GM21723 (cell line): ENCODE data around the gene NUDCD2.
"Not testable (repeated sequence)": the region's sequence is repeated elsewhere in the genome, so short reads cannot be mapped to it uniquely, and the experiment has no call there.

Source experiments
- ATAC-seq: cut with Tn5 transposase; IDR thresholded peaks from one replicate; pipeline ENCODE4 v1.9.1; 2021; ENCODE audit warnings: mild to moderate bottlenecking, moderate library complexity; ENCODE audit not compliant: unreplicated experiment

The NUDCD2 gene

DNA sequence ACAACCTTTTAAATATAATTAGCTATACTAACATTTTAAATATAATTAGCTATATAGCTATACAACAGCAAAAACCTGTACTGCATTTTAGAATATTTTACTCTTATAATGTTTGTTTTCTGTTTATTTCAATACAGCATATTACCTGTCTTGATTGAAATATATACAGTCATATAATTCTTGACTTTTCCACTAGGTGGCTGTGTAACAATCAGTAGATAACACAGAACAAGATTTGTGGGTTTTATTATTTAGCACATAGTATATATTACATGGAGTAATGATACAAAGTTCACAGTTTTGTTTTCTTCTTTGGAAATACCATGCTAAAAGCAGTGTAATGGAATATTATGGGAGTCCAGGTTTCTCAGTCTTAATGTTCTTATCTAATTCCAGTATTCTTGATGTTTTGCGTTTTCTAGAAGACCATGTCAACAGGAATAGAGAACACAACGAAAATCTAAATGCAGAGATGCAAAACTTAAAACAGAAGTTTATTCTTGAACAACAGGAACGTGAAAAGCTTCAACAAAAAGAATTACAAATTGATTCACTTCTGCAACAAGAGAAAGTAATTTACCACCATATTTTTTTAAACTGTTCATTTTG lies 13.8 kb upstream of the NUDCD2 start:
- peak; percentile 91 for ATAC-seq

DNA sequence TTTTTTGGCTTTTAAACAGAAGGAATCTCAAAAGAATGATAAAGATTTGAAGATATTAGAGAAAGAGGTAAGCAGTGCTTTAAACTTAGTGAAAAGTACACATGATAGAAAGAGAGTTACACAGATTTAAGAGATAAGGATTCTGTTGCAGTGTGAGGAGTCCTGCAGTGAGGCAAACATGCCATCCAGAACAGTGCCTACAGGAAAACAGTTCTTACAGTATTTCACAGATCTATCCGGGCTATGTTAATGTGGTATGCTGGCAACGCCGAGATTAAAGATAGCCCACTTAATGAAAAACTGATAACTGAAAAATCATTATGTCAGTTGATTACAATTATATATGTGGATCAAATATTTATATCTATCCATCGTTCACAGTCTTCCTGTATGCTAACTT lies 7.8 kb upstream of the NUDCD2 start:
- no peak for ATAC-seq

DNA sequence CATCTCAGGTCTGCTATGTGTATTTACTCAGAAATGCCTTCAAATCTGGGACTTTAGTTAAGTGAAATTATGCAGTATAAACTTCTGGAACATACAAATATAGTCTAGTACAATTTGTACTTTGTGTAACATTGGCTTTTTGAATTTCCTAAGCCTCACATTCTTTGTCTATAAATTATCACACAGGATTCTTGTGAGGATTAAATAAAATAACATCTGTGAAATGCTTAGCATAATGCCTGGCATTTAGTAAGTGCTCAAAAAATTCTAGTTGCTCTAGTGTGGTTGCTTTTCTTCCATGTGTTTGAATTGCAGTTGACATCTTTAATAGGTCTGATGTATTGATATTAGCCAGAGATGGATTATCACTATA lies 3.1 kb upstream of the NUDCD2 start:
- no peak for ATAC-seq

DNA sequence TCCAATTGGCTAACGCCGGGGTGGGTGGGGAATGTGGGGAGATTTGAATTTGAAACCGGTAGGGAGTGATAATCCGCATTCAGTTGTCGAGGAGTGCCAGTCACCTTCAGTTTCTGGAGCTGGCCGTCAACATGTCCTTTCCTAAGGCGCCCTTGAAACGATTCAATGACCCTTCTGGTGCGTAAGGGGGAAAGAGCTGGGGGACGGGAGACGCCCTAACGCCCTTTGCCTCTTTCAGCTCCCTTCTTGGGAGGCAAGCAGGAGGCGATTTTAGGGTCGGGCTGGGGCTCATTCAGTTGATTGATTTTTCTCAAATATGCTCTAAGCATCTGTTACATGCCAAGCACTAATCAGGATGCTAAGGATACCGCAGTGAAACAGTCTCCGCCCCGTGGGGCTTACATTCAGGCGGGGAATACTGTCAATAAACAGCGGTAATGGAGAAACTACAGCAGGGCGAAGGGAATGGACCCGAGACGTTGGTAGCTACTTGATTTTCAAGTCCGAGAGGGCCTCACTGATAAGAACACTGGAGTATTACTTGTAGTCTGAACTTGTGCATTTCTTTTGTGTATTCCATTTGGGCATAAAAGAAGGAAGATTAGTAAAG lies 765 bp upstream of the NUDCD2 start, which contains the start of gene HMMR:
TSS of gene HMMR (plus strand) at position 71 of the 610 bp plus-strand sequence. CDS start at position 132, 61 bp downstream.
- ATAC-seq: no peak

DNA sequence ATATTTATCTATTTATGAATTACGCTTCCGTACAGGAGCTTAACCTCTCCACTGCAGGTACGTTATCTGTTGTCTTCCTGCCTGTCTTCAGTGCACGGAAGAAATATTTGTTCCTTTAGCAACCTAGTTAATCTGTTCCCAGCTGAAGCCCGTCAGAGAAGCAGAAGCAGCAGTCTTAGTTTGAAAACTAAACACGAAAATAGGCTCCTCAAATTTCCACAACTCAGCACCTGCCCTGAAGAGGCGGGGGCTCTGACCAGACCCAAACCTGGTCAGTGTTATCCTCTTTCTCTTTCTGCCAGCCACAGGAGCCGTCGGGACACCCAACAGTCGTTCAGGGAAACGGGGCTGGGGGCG lies 462 bp downstream of the NUDCD2 start:
- peak; percentile 2 for ATAC-seq

DNA sequence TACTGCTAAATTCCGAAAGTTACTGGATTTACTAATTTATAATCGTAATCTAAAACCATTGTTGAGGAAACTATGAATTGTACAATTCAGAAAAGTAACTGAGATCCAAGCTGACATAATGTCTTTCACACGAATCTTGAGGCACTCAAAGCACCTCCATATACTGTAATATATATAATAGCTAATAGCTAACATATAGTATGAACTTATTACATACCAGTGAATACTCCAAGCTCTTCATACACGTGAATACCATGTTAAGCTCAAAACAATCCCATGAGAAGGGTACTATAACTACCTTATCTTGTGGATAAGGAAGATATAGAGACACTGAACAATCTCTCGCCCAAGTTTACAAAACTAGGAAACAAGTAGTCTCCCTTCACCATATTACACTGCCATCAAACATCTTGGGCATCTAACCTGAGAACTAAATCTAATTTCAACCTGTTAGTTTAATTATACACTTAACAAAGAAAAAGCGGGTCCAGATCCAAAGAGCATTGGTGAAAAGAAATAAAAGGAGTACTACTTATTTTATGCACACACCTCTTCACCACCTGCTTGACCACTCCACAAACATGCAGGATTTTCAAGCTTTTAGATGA lies 1.0 kb downstream of the NUDCD2 start:
- ATAC-seq: no peak

DNA sequence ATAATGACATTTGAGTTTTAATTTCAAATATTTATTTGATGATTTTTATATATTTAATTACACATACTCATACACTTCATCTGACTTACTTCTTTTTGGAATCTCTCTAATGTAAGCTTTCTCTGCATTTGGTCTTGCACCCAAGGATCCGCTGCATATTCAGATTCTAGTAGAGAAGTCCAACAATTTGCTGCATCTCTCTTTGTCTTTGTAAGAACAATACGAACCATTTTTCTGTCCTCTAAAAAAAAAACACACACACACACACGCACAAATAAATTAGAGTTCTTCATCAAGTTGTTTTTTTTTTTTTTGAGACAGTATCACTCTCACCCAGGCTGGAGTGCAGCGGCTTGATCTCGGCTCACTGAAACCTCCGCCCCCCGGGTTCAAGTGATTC lies 3.1 kb downstream of the NUDCD2 start:
- no peak for ATAC-seq

DNA sequence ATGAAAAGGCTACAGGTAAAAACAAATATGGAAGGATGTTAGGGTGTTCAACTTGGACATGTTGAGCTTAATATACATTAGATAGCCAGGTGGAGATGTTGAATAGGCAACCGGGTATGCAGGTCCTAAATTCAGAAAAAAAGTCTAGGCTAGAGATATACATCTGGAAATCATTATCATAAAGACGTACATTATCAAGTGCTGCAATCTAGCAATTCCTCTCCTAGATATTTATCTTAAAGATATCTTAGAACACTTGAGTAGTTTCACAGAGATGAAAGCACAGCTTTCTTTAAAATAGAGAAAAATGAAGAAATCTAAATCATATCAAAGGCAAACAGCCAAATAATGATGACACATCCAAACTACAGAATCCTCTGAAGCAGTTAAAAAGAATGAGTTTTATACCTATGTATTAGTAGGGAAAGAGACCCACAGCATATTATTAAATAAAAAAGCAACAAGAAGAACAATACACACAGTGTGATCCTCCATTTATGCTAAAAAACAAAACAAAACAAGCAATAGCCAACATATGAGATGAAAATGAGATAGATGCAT lies 3.8 kb downstream of the NUDCD2 start:
- ATAC-seq: no peak

DNA sequence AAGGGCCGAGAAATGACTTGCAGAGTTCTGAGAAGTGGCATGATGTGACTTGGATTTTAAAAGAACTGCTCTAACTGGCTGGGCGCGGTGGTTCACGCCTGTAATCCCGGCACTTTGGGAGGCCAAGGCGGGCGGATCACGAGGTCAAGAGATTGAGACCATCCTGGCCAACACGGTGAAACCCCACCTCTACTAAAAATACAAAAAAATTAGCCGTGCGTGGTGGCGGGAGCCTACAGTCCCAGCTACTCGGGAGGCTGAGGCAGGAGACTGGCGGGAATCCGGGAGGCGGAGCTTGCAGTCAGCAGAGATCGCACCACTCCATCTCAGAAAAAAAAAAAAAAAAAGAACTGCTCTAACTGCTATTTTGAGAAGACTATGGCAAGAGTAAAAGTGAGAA lies 4.5 kb downstream of the NUDCD2 start:
- not testable (repeated sequence) for ATAC-seq

DNA sequence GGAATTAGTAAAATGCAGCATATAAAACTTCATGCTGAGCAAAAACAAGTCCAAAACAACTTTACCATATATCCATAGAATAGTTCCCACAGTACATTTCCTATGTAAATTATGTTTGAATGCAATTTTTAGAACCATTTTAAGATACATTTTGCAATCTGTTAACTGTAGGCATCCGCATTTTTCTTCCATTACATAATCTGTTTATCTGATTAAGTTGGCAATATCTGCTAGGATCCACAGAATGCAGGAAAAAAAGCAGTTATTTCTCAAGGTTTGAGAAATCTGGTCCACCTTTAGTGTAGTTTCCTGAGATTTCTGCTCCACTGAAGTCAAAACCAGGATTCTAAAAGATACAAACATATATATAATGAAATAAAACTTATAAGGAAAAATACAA lies 6.2 kb downstream of the NUDCD2 start:
- no peak for ATAC-seq

DNA sequence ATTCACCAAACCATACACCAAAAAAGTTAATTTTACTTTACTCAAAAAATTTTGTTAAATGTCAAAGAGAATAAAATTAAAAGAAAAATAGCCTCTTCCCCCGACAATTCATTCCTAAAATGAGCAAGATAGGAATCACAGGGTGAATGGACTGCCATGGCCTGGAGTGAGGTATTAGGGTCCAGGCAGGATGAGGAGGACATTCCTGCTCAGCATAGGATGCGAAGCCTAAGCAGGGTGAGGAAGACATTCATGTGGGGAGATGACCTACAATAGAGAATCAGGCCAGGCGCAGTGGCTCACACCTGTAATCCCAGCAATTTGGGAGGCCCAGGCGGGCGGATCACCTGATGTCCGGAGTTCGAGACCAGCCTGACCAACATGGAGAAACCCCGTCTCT lies 8.4 kb downstream of the NUDCD2 start:
- no peak for ATAC-seq

DNA sequence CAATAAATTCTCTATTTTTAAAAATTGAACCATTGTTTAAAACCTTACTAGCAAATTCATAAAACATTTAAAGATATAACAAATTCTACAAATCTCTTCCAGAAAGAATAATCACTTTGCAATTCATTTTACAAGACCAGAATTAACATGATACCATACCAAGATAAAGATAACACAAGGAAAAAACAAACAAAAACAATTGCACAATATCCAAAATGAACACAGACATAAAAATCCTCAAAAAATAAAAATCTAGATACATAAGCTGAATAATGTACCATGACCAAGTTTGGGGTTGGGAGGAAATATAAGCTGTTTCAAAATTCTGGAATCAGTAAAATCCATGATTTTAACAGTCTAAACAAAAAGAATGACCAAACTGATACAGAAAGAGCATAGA lies 11.4 kb downstream of the NUDCD2 start:
- ATAC-seq: no peak

DNA sequence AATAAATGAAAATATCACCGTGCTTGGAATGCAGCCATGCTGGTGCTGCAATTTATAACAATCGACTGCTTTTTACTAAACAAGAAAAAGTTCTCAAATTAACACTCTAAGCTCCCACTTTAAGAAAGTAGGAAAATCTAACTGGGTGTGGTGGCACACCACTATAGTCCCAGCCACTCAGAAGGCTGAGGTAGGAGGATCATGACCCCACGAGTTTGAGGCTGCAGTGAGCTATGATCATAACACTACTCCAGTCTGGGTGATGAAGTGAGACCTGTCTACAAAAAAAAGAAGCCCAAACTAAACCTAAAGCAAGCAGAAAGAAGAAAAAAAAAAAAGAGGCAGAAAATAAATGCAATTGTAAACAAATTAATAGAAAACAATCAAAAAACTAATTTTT lies 12.0 kb downstream of the NUDCD2 start:
- no peak for ATAC-seq

DNA sequence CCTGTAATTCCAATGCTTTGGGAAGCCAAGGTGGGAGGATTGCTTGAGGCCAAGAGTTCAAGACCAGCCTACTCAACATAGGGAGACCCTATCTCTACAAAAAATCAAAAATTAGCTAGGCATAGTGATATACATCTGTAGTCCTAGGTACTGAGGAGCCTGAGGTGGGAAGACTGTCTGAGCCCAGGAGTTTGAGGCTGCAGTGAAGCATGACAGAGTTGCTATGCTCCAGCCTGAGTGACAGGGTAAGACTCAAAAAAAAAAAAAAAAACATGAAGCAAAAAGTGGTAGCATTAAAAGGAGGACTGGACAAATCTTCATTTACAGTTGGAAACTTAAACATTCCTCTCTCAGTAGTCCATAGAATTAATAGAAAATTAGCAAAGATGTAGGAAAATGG lies 12.7 kb downstream of the NUDCD2 start:
- no peak for ATAC-seq

DNA sequence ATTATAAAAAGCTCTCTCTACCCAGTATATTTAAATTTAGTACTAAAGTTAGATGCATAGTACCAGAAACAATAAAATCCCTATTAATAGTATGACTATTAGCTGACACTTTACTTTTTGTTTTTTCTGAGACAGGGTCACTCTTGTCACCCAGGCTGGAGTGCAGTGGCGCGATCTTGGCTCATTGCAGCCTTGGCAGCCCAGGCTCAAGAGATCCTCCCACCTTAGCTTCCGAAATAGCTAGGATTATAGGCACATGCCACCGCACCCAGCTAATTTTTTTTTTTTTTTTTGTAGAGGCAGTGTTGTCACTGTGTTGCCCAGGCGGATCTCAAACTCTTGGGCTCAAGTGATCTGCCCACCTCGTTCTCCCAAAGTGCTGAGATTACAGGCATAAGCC lies 14.6 kb downstream of the NUDCD2 start:
- ATAC-seq: no peak

DNA sequence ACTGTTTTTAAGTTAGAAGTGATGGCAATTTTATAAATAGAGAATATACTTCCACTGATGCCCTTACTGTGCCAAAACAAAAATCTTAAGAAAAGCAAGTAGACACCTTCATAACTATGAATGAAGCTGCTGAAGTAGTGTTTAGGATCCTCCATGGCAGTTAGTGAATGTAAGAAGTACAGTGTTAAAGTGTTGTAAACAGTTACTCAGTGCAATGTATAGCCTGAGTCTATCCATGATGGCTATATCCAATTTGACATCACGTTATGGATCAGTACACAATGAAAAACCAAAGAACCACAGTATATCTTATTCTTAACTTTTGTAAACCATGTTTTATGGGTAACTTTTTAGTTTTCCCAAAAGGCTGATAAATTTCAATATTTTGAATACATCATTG lies 15.4 kb downstream of the NUDCD2 start:
- ATAC-seq: no peak

DNA sequence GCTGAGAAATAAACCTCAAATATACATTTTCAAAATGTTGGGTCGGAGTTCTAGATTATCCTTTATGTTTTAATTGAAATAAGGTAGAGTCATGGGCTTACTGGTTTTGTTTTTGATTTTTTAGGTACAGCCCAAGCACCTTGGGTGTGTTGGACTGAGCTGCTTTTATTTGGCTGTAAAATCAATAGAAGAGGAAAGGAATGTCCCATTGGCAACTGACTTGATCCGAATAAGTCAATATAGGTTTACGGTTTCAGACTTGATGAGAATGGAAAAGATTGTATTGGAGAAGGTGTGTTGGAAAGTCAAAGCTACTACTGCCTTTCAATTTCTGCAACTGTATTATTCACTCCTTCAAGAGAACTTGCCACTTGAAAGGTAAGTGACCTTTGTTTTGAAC lies 18.9 kb downstream of the NUDCD2 start:
- ATAC-seq: no peak

DNA sequence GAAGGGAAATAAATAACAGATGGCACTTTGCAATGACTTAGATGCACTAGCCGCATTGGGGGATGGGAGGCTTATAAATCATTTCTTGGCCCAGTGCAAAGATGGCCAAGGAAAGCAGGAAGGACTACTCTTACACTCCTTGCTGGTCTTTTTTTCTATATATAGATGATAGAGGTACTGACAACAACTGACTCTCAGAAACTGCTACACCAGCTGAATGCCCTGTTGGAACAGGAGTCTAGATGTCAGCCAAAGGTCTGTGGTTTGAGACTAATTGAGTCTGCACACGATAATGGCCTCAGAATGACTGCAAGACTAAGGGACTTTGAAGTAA lies 20.8 kb downstream of the NUDCD2 start:
- no peak for ATAC-seq

DNA sequence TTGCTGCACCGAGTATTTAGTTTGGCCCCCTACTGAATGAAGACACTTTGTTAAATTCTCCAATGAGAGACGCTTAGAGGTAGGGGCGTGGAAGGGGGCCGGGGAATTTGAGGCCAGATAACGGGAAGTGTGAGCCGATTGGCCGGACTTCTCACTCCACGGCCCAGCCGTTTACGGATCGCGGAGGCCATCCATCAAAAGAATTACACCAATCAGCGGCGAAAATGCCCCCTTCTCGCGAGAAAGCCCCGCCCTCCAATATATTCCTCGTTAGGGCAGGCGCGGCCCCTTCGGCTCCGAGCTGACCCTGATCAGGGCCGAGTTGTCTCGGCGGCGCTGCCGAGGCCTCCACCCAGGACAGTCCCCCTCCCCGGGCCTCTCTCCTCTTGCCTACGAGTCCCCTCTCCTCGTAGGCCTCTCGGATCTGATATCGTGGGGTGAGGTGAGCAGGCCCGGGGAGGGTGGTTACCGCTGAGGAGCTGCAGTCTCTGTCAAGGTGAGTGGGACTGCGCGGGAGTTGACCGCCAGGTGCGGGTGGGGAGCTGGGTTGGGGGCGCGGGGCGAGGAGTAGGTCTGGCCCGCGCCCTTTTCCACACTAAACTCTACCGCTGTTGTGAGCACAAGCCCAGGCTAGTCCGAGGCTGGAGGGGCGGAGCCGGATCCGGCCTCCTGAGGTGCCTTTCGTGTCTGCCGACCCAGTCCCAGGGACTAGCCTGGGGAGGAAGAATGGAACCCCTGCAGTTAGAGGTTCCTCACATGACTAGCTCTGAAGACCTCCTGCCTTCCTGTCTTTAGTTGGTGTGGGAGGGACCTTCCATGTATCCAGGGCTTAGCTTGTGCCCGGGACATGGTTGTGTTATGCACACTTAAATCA lies 22.4 kb downstream of the NUDCD2 start, which contains the start of gene CCNG1:
TSS of gene CCNG1 (plus strand) at position 287 of the 874 bp plus-strand sequence. CDS start 1,662 bp downstream, outside the sequence.
- peak; percentile 98 for ATAC-seq

DNA sequence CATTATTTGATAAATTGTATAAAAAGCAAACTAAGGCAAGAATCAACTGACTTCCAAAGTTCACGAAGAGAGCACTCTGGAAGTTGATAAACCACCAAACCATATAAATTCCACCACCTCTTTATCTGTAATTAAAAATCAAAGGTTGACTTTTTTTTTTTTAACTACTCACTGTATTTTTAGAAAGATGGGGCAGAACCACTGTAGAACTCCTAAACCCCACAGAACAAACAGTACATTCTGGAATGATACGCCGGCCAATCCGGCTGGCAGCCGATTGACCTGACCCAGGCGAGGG lies 22.9 kb downstream of the NUDCD2 start:
- no peak for ATAC-seq

DNA sequence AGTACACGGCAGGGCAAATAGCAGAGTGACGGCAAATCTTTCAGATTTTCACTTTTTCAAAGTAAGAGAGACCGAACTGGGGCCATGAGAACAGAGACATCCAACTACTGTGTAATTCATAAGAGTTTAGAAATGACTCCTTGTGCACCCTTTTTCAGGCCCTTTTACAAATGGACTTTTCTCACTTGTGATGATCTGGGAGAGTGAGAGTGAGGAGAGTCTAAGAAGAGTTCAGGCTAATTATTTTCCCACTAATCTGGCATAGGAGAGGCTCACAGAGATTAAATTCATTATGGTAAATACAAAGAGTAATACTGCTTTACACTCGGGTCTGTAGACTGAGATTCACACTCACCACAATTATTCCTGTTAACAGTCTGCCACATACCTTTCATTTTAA lies 23.4 kb downstream of the NUDCD2 start:
- ATAC-seq: no peak

DNA sequence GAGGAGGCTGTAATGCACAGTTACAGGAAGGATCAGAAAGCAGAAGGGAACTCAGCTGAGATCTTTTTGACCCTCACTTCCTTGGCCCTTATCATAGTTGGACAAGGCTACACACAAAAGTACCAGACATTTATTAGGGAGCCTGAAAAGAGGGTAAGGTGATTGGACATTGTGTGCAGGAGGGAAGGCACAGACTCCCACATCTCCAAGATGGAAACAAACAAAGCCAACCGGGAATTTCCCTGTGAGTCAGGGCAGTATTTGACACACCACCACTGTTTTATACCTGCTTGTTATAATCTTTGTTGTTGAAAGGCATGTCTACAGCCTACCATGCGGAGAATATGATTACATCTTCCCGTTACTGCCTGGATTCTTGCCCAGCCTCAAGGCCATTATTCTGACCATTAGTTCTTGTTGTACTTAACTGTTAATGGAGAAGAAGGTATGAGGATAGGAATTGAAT lies 25.5 kb downstream of the NUDCD2 start:
- no peak for ATAC-seq
